Hepatic stellate cell (primary cell): ENCODE measurements around the gene ARHGEF4.

Source experiments
- DNase-seq: peaks from one replicate; pipeline ENCODE4 v3.0.0; 2011; ENCODE audit warnings: low spot score

Gene ARHGEF4

GRCh38 chr2:131038258-131039100, 201.8 kb downstream of the ARHGEF4 start:
- no peak for DNase-seq

GRCh38 chr2:131039101-131039440, 202.4 kb downstream of the ARHGEF4 start:
- no peak for DNase-seq

- DNase-seq, result no peak
Measured at GRCh38 chr2:131039535-131039907, 202.8 kb downstream of the ARHGEF4 start.

GRCh38 chr2:131039908-131040660, 203.4 kb downstream of the ARHGEF4 start:
- DNase-seq, result no peak

- DNase-seq, result peak; percentile 49
Measured at GRCh38 chr2:131040661-131041401, 204.1 kb downstream of the ARHGEF4 start.

GRCh38 chr2:131041402-131042147, 204.9 kb downstream of the ARHGEF4 start:
- no peak for DNase-seq

- no peak for DNase-seq
Measured at GRCh38 chr2:131042148-131042775, 205.5 kb downstream of the ARHGEF4 start.

- no peak for DNase-seq
Measured at GRCh38 chr2:131043199-131044074, 206.7 kb downstream of the ARHGEF4 start.

- DNase-seq, result no peak
Measured at GRCh38 chr2:131044075-131044756, 207.5 kb downstream of the ARHGEF4 start.

GRCh38 chr2:131044757-131045150, 208.0 kb downstream of the ARHGEF4 start:
- DNase-seq, result no peak

GRCh38 chr2:131045286-131046027, 208.7 kb downstream of the ARHGEF4 start:
- DNase-seq, result no peak

- DNase-seq, result no peak
Measured at GRCh38 chr2:131046028-131046917, 209.6 kb downstream of the ARHGEF4 start.

GRCh38 chr2:131046918-131047652, 210.4 kb downstream of the ARHGEF4 start:
- DNase-seq, result no peak

- no peak for DNase-seq
Measured at GRCh38 chr2:131047920-131048560, 211.3 kb downstream of the ARHGEF4 start.

GRCh38 chr2:131048641-131049040, 211.9 kb downstream of the ARHGEF4 start:
- no peak for DNase-seq

GRCh38 chr2:131049150-131049718, 212.5 kb downstream of the ARHGEF4 start:
- no peak for DNase-seq

GRCh38 chr2:131050896-131051295, 214.2 kb downstream of the ARHGEF4 start:
- DNase-seq, result no peak
